CD14-positive monocyte (primary cell): ENCODE measurements around the gene RTN4IP1. TPM values are rescaled to one million over a fixed set of nuclear protein-coding genes. Genes with fewer than 3 reads are reported as not detected.
"Not testable (repeated sequence)": the region's sequence is repeated elsewhere in the genome, so short reads cannot be mapped to it uniquely, and the experiment has no call there.

ENCODE experiments used
- DNase-seq, 3 donors: peaks; one replicate each; pipeline ENCODE4 v3.0.0-alpha.2; 2011 to 2022
- H2AFZ ChIP-seq: 2 replicates; pipeline ENCODE4 v1.6.0; 2012; ENCODE audit warnings: mild to moderate bottlenecking, low read depth, low read length, inconsistent platforms; ENCODE audit not compliant: insufficient read depth, poor library complexity, severe bottlenecking
- H3K27ac ChIP-seq, 2 donors: 1 replicate in 1 of 2; 2 replicates in 1 of 2; pipeline ENCODE4 v1.5.1; 2012 to 2013; ENCODE audit warnings: low read length in 2 of 2, control low read depth in 1 of 2, inconsistent platforms in 1 of 2, low read depth in 1 of 2, mild to moderate bottlenecking in 1 of 2
- H3K27me3 ChIP-seq, 2 donors: one replicate each; pipeline versions ENCODE4 v1.6.0 to v1.6.1; 2011 to 2013; ENCODE audit warnings: low read length in 2 of 2; ENCODE audit not compliant: control insufficient read depth in 2 of 2, insufficient read depth in 2 of 2
- H3K36me3 ChIP-seq, 2 donors: replicated peaks in 1 of 2; 1 replicate in 1 of 2; 2 replicates in 1 of 2; pipeline versions ENCODE4 v1.5.1 to v1.6.1; 2012 to 2013; ENCODE audit warnings: low read length in 2 of 2, control low read depth in 1 of 2, inconsistent platforms in 1 of 2, mild to moderate bottlenecking in 1 of 2; ENCODE audit not compliant: insufficient read depth in 2 of 2, control insufficient read depth in 1 of 2
- H3K4me1 ChIP-seq, 2 donors: 1 replicate in 1 of 2; 2 replicates in 1 of 2; pipeline versions ENCODE4 v1.5.1 to v1.6.1; 2012 to 2013; ENCODE audit warnings: low read length in 2 of 2, control low read depth in 1 of 2, inconsistent platforms in 1 of 2, mild to moderate bottlenecking in 1 of 2, moderate library complexity in 1 of 2; ENCODE audit not compliant: insufficient read depth in 2 of 2, control insufficient read depth in 1 of 2
- H3K4me2 ChIP-seq: replicated peaks from 2 replicates; pipeline ENCODE3; 2012; ENCODE audit warnings: low read length, moderate library complexity, mild to moderate bottlenecking; ENCODE audit not compliant: poor library complexity, severe bottlenecking; ENCODE audit errors: extremely low read depth
- H3K4me3 ChIP-seq, 3 experiments: fragments of 200-600 bp in 1 of 3; sonication (generic) in 1 of 3; replicated peaks in 1 of 3; 1 replicate in 2 of 3; 2 replicates in 1 of 3; pipeline ENCODE4 v1.5.1; 2011 to 2013; ENCODE audit warnings: low read length in 3 of 3, mild to moderate bottlenecking in 3 of 3, control low read depth in 2 of 3, low read depth in 2 of 3, inconsistent platforms in 1 of 3, moderate library complexity in 1 of 3
- H3K79me2 ChIP-seq: 2 replicates; pipeline ENCODE4 v1.6.0; 2012; ENCODE audit warnings: mild to moderate bottlenecking, control low read depth, inconsistent platforms, low read length, moderate library complexity; ENCODE audit not compliant: insufficient read depth
- H3K9ac ChIP-seq: 2 replicates; pipeline ENCODE4 v1.6.0; 2017; ENCODE audit warnings: low read length, mild to moderate bottlenecking; ENCODE audit not compliant: insufficient read depth, poor library complexity, severe bottlenecking
- H3K9me3 ChIP-seq, 2 donors: replicated peaks in 1 of 2; 1 replicate in 1 of 2; 2 replicates in 1 of 2; pipeline versions ENCODE4 v1.5.1 to v1.6.1; 2012 to 2013; ENCODE audit warnings: low read length in 2 of 2, control low read depth in 1 of 2; ENCODE audit not compliant: control insufficient read depth in 1 of 2, insufficient read depth in 1 of 2
- H4K20me1 ChIP-seq: 2 replicates; pipeline ENCODE4 v1.6.0; 2012; ENCODE audit warnings: mild to moderate bottlenecking, low read length, control low read depth, moderate library complexity; ENCODE audit not compliant: insufficient read depth
- H3K27ac Mint-ChIP-seq, 7 donors: one replicate each; pipeline ENCODE4 v1.8.0; 2020; ENCODE audit warnings: mild to moderate bottlenecking in 7 of 7, mixed read lengths in 7 of 7, moderate library complexity in 6 of 7, inconsistent platforms in 2 of 7
- H3K27me3 Mint-ChIP-seq, 3 donors: one replicate each; pipeline ENCODE4 v1.8.0; 2021 to 2022; ENCODE audit warnings: low read depth in 3 of 3, mild to moderate bottlenecking in 3 of 3, mixed read lengths in 3 of 3, moderate library complexity in 3 of 3, inconsistent platforms in 1 of 3
- H3K36me3 Mint-ChIP-seq, 2 donors: one replicate each; pipeline ENCODE4 v1.8.0; 2020; ENCODE audit warnings: mixed read lengths in 2 of 2, inconsistent platforms in 1 of 2, mild to moderate bottlenecking in 1 of 2
- H3K4me1 Mint-ChIP-seq: one replicate; pipeline ENCODE4 v1.8.0; 2020; ENCODE audit warnings: mild to moderate bottlenecking, mixed read lengths
- H3K4me3 Mint-ChIP-seq, 2 donors: one replicate each; pipeline ENCODE4 v1.8.0; 2020; ENCODE audit warnings: mild to moderate bottlenecking in 2 of 2, mixed read lengths in 2 of 2, moderate library complexity in 1 of 2
- H3K9me3 Mint-ChIP-seq, 7 donors: one replicate each; pipeline ENCODE4 v1.8.0; 2020 to 2022; ENCODE audit warnings: mixed read lengths in 7 of 7, mild to moderate bottlenecking in 6 of 7, moderate library complexity in 6 of 7, inconsistent platforms in 2 of 7
- WGBS: methylation state at CpG from one replicate; pipeline ENCODE4 v1.1.5; 2013; ENCODE audit warnings: missing lambda C conversion rate; ENCODE audit not compliant: insufficient coverage; 5-methylcytosine and 5-hydroxymethylcytosine counted together
- intact Hi-C, 2 donors: fragments of 100-400 bp; cut with micrococcal nuclease; formaldehyde crosslinking; loops; one replicate each; pipeline versions ENCODE4 v1.15.0 to v1.15.1; 2023
- polyA plus RNA-seq, 3 donors: library from polyadenylated mRNA; depleted of rRNA in 1 of 3; unstranded in 2 of 3; stranded (reverse) in 1 of 3; fragments of 300-500 nt in 2 of 3; fragments of >200 nt in 1 of 3; fragmentation: Illumina TruSeq in 2 of 3; gene quantifications; 1 replicate in 2 of 3; 2 replicates in 1 of 3; pipeline ENCODE4 v1.2.3, GENCODE V29; 2012 to 2021
- TF ChIP-seq, protein P1 (sequence below): fragments of 200-600 bp; IDR thresholded peaks from one replicate; pipeline ENCODE4 v1.8.0; 2022; ENCODE audit warnings: antibody characterized with exemption, mild to moderate bottlenecking

The RTN4IP1 gene
- polyA plus RNA-seq, 3 donors, result 3.5 to 6.7 (median 4.5) TPM

DNA sequence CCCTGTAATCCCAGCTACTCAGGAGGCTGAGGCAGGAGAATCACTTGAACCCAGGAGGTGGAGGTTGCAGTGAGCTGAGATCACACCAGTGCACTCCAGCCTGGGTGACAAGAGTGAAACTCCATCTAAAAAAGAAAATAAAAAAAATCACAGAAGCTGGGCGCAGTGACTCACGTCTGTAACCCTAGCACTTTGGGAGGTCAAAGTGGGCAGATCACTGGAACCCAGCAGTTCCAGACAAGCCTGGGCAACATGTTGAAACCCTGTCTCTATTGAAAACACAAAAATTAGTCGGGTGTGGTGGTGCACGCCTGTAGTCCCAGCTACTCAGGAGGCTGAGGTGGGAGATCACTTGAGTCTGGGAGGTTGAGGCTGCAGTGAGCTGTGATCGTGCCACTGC, 69.6 kb downstream of the RTN4IP1 start:
- H3K4me1 ChIP-seq, result peaks cover 36 to 42% of the 10 kb centered on the region in 2 donors
- not testable (repeated sequence) for H2AFZ ChIP-seq, H3K4me2 ChIP-seq, H3K4me3 ChIP-seq, H3K4me3 Mint-ChIP-seq, H3K27me3 ChIP-seq, H3K9me3 ChIP-seq, H3K9ac ChIP-seq, H3K9me3 Mint-ChIP-seq, H3K27me3 Mint-ChIP-seq, DNase-seq, H4K20me1 ChIP-seq
- intact Hi-C loops, result loop anchor here in 1 of 2 donors (2.0 to 10.0 kb wide), 2 partner anchors 49 to 225 kb away; no protein-coding TSS in a partner anchor
- WGBS, result 89% methylated on average over 4 of the region's 5 CpGs
- H3K36me3 ChIP-seq, result peaks cover 63 to 74% of the 10 kb centered on the region in 2 donors
- peak overlapping the region in 6 of 7 donors; percentile 13 to 83 (median 72) for H3K27ac Mint-ChIP-seq
- H3K36me3 Mint-ChIP-seq, result peaks cover 57 to 78% of the 10 kb centered on the region in 2 donors
- H3K79me2 ChIP-seq, result peaks cover 55% of the 10 kb centered on the region
- peaks cover 40% of the 10 kb centered on the region for H3K4me1 Mint-ChIP-seq
- peak overlapping the region; percentile 9 to 84 for H3K27ac ChIP-seq

DNA sequence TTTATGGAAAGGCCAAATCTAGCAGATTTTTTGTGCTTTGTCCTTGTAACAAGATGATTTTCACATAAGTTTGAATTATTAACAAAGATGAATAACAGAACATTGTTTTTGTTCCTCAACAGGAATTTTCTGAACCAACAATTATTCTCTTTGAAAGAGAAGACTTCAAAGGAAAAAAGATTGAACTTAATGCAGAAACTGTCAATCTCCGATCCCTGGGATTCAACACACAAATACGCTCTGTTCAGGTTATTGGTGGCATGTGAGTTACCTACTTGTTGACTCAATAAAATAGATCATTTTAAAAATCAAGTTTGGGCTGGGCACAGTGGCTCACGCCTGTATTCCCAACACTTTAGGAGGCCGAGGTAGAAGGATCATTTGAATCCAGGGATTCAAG, 70.9 kb downstream of the RTN4IP1 start:
- no peak overlapping the region for H3K4me2 ChIP-seq
- DNase-seq, result no peak
- peak overlapping the region; percentile 25 to 67 for H3K27ac ChIP-seq
- peaks cover 63 to 74% of the 10 kb centered on the region in 2 donors for H3K36me3 ChIP-seq
- peaks cover 40% of the 10 kb centered on the region for H3K4me1 Mint-ChIP-seq
- TF ChIP-seq, protein P1, sequence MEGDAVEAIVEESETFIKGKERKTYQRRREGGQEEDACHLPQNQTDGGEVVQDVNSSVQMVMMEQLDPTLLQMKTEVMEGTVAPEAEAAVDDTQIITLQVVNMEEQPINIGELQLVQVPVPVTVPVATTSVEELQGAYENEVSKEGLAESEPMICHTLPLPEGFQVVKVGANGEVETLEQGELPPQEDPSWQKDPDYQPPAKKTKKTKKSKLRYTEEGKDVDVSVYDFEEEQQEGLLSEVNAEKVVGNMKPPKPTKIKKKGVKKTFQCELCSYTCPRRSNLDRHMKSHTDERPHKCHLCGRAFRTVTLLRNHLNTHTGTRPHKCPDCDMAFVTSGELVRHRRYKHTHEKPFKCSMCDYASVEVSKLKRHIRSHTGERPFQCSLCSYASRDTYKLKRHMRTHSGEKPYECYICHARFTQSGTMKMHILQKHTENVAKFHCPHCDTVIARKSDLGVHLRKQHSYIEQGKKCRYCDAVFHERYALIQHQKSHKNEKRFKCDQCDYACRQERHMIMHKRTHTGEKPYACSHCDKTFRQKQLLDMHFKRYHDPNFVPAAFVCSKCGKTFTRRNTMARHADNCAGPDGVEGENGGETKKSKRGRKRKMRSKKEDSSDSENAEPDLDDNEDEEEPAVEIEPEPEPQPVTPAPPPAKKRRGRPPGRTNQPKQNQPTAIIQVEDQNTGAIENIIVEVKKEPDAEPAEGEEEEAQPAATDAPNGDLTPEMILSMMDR, result no peak
- H3K79me2 ChIP-seq, result peaks cover 52% of the 10 kb centered on the region
- peaks cover 36 to 42% of the 10 kb centered on the region in 2 donors for H3K4me1 ChIP-seq
- no peaks in the 10 kb centered on the region for H3K27me3 Mint-ChIP-seq
- no peaks in the 10 kb centered on the region for H3K27me3 ChIP-seq
- H3K4me3 Mint-ChIP-seq, result no peak overlapping the region
- no peaks in the 10 kb centered on the region for H3K9me3 ChIP-seq
- 92% methylated on average over 2 of the region's 4 CpGs for WGBS
- intact Hi-C loops, result no loop called here
- H3K9me3 Mint-ChIP-seq, result no peaks in the 10 kb centered on the region
- H4K20me1 ChIP-seq, result no peaks in the 10 kb centered on the region
- no peak overlapping the region for H3K4me3 ChIP-seq
- no peak overlapping the region for H2AFZ ChIP-seq
- H3K36me3 Mint-ChIP-seq, result peaks cover 57 to 78% of the 10 kb centered on the region in 2 donors
- peak overlapping the region; percentile 18 to 88 (median 73) for H3K27ac Mint-ChIP-seq
- H3K9ac ChIP-seq, result no peak overlapping the region
